Adrenal gland (tissue), 5 donors: ENCODE measurements around the gene MMP17.

Experiments used
- CTCF ChIP-seq, 6 experiments: fragments of 450-650 bp in 4 of 6; fragments of 200-600 bp in 2 of 6; sonication (generic) in 1 of 6; IDR thresholded peaks; 1 replicate in 5 of 6; 2 replicates in 1 of 6; pipeline versions ENCODE4 v1.5.1 to v1.8.0; 2016 to 2021; ENCODE audit warnings: antibody characterized with exemption in 6 of 6, mild to moderate bottlenecking in 2 of 6, moderate library complexity in 1 of 6
- POLR2A ChIP-seq, 2 donors: fragments of 450-650 bp; IDR thresholded peaks; one replicate each; pipeline ENCODE4 v1.6.1; 2017; ENCODE audit warnings: antibody characterized with exemption in 2 of 2, mild to moderate bottlenecking in 2 of 2, moderate library complexity in 1 of 2
- donor health status: DM: no; HTN: no; CAD: no.

- TF ChIP-seq CTCF (IDR thresholded peaks at IDR 0.05) (no peak), POLR2A (IDR thresholded peaks at IDR 0.05) (no peak)
Measured at GRCh38 chr12:131841547-131841946, 13.4 kb downstream of the MMP17 start.
